ENCODE data around the gene FSTL4.

Gene FSTL4

DNA sequence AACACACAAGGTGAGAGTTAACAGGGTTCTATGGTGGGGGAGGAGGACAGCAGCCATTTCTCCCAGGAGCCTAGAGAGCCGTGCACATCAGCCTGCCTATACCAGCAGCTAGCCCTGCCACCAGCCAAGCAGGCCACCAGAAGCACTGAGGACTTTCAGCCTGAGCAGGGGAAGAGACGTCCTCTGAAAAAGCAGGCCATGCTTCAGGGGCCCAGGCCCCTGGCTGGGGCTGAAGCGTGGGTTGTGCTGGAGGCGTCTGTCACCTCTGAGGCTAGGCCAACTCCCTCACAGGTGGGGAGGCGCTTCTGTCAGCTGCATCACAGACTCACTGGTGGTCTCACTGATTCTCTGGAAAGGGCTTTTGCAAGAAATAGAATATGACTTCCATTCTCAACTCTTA is 16.3 kb downstream of the FSTL4 start:
- no peaks in the 10 kb centered on the region for H3K36me3 Mint-ChIP-seq (ENCODE audit: low read depth)
- H3K9me3 Mint-ChIP-seq = no peaks in the 10 kb centered on the region
- no peak overlapping the region for H3K27ac Mint-ChIP-seq
- no peaks in the 10 kb centered on the region for H3K4me1 Mint-ChIP-seq (ENCODE audit: low read depth)
- peaks cover 1% of the 10 kb centered on the region for H3K27me3 Mint-ChIP-seq (ENCODE audit: low read depth)
- no peak overlapping the region for H3K4me3 Mint-ChIP-seq

DNA sequence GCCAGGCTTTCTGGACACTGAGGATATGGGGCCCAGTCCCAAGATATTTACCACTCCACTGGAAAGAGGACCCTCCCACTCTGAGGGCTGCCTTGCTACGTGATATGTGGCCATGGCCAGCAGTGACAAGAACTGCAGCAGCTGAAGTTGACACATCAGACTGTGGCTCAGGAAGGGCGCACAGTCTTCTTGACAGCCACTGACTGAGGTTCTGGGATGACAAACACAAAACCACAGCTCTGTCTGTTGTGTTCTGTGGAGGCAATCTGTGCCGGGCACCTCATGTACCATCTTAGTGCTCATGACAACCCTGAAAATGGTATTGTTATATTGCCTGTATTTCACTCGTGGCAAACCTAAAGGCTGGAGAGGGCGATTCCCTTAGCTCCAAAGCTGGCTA is 16.9 kb downstream of the FSTL4 start:
- no peaks in the 10 kb centered on the region for H3K9me3 Mint-ChIP-seq
- H3K27me3 Mint-ChIP-seq (ENCODE audit: low read depth) = no peaks in the 10 kb centered on the region
- no peak overlapping the region for H3K27ac Mint-ChIP-seq
- no peaks in the 10 kb centered on the region for H3K4me1 Mint-ChIP-seq (ENCODE audit: low read depth)
- H3K36me3 Mint-ChIP-seq (ENCODE audit: low read depth) = no peaks in the 10 kb centered on the region
- H3K4me3 Mint-ChIP-seq = no peak overlapping the region

DNA sequence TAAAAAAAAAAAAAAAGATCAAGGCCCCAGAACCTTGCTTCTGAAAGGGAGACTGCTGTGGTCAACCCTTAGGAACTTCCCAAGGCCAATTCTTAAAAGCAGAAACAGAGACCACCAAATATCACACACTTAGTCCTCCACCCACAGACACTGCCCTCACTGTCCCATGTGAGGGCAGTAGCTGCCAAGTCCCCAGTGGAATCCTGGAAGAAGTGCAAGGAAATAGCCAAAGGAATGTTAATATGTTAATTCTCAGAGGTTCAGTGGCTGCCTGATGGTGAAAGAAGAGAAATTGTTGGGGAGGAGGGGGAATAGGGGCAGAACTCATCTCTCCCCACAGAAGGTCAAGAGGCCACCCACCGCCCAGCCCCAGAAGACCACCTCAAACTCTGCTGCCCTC is 23.1 kb downstream of the FSTL4 start:
- H3K27me3 Mint-ChIP-seq (ENCODE audit: low read depth) = no peaks in the 10 kb centered on the region
- H3K27ac Mint-ChIP-seq = no peak overlapping the region
- no peaks in the 10 kb centered on the region for H3K9me3 Mint-ChIP-seq

DNA sequence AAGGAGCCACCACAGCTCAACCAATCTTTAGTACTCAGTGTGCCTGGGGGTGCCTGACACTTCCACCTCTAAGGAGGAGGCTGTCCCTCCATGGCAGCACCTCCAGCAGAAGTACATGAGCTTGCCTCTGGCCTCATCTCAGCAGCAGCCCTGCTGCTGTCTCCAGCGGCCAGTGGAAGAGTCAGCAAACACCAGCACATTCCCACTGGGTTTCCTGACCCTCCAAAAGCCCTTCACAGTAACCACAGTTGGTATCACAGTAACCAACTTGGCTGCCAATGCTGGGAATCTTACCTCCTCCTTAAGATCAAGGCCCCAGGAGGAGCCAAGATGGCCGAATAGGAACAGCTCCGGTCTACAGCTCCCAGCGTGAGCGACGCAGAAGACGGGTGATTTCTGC is 29.4 kb downstream of the FSTL4 start:
- H3K36me3 Mint-ChIP-seq (ENCODE audit: low read depth) = no peaks in the 10 kb centered on the region
- H3K4me3 Mint-ChIP-seq = no peak overlapping the region
- no peak overlapping the region for H3K27ac Mint-ChIP-seq
- H3K4me1 Mint-ChIP-seq (ENCODE audit: low read depth) = no peaks in the 10 kb centered on the region
- peaks cover 4% of the 10 kb centered on the region for H3K27me3 Mint-ChIP-seq (ENCODE audit: low read depth)
- H3K9me3 Mint-ChIP-seq = no peaks in the 10 kb centered on the region

More for the DNA sequence above, 23.1 kb downstream of the FSTL4 start:
- Mint-ChIP-seq H3K4me3 (no peak overlapping the region), H3K4me1 (ENCODE audit: low read depth) (no peaks in the 10 kb centered on the region), H3K36me3 (ENCODE audit: low read depth) (no peaks in the 10 kb centered on the region)

- peaks cover 7% of the 10 kb centered on the region for H3K27me3 Mint-ChIP-seq (ENCODE audit: low read depth)
- H3K9me3 Mint-ChIP-seq = no peaks in the 10 kb centered on the region
- H3K36me3 Mint-ChIP-seq (ENCODE audit: low read depth) = no peaks in the 10 kb centered on the region
- no peak overlapping the region for H3K4me3 Mint-ChIP-seq
- no peak overlapping the region for H3K27ac Mint-ChIP-seq
- no peaks in the 10 kb centered on the region for H3K4me1 Mint-ChIP-seq (ENCODE audit: low read depth)
Observed at GRCh38 chr5:133581918-133582317, 30.4 kb downstream of the FSTL4 start.

DNA sequence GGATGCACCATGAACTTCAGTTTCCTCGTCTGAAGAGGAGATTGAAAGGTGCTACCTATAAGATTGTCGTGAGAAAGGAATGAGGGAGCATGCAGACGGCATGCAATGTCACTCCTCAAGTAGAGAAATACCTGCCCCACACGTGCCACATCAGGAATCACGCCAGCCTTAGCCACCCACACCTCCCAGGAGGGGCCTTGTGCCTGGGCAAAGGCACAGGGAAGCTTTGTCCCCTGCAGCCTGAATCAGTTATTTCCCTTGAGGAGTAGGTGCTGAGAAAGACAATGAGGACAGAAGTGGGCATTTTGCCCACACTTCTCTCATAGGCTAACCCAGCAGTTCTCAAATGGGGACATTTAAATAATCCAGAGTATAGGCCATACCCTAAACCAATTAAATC is 31.0 kb downstream of the FSTL4 start:
- Mint-ChIP-seq H3K9me3 (no peaks in the 10 kb centered on the region), H3K4me1 (ENCODE audit: low read depth) (no peaks in the 10 kb centered on the region), H3K27me3 (ENCODE audit: low read depth) (peaks cover 9% of the 10 kb centered on the region), H3K4me3 (no peak overlapping the region), H3K27ac (no peak overlapping the region), H3K36me3 (ENCODE audit: low read depth) (no peaks in the 10 kb centered on the region)

DNA sequence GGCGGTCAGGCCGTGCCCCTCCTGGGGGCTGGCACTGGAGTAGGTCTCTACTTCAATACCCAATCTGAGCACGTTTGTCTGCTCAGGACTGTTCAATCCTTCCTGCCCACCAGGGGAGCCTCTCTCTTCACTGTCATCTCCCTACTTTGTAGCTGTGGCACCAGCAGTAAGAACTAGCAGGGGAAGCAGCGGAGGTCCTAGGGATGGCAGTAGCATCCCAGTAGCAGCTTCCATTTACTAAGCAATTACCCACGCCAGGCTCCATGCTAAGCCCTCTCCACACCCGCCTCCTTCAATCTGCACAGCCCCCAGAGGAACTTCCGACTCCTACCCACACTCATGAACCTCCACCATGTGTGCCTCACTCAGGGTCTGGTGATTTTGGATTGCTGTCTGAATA is 31.7 kb downstream of the FSTL4 start:
- Mint-ChIP-seq H3K36me3 (ENCODE audit: low read depth) (no peaks in the 10 kb centered on the region), H3K4me3 (no peak overlapping the region), H3K27me3 (ENCODE audit: low read depth) (peaks cover 15% of the 10 kb centered on the region), H3K4me1 (ENCODE audit: low read depth) (no peaks in the 10 kb centered on the region), H3K9me3 (no peaks in the 10 kb centered on the region), H3K27ac (no peak overlapping the region)

GRCh38 chr5:133579766-133580165 is 32.6 kb downstream of the FSTL4 start:
- Mint-ChIP-seq H3K9me3 (no peaks in the 10 kb centered on the region), H3K4me3 (no peak overlapping the region), H3K27me3 (ENCODE audit: low read depth) (peaks cover 15% of the 10 kb centered on the region), H3K36me3 (ENCODE audit: low read depth) (no peaks in the 10 kb centered on the region), H3K27ac (no peak overlapping the region), H3K4me1 (ENCODE audit: low read depth) (no peaks in the 10 kb centered on the region)

DNA sequence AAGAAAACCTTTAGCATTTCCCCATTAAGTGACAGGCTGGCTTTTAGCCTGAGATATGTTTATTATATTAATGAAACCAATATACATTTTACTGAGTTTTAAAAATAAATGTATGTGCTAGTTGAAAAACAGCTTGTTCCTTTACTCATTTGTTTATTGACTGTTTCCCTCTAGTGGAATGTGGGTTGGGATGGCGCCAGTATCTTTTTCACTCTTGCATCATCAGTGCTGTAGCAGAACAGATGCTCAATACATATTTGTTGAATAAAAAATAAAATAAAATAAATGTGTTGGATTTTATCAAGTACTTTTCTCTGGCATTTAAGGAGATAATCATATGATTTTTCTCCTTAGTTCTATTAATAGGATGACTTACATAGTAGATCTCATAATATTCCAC is 43.0 kb downstream of the FSTL4 start:
- no peak overlapping the region for H3K27ac Mint-ChIP-seq

DNA sequence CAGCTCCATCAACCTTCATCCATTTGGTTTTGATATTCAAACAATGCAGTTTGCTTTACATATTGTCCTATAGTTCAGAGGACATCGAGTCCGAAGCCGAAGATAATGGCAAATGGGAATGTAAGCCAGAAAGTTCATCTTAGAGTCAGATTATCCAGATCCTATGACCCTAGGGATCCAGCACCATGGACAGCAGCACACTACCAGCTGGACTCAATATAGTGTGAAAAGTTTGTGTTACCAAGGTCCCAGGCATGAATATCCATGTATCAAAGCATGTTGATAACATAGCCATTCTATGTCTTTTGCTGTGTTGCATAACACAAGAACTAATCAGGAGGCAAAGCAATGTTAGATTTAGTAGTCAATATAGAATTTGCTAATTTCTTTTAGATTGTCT is 46.3 kb downstream of the FSTL4 start:
- H3K4me3 Mint-ChIP-seq = no peak overlapping the region
- H3K27me3 Mint-ChIP-seq (ENCODE audit: low read depth) = peaks cover 17% of the 10 kb centered on the region
- no peaks in the 10 kb centered on the region for H3K36me3 Mint-ChIP-seq (ENCODE audit: low read depth)
- H3K27ac Mint-ChIP-seq = no peak overlapping the region
- H3K9me3 Mint-ChIP-seq = no peaks in the 10 kb centered on the region
- no peaks in the 10 kb centered on the region for H3K4me1 Mint-ChIP-seq (ENCODE audit: low read depth)

More for the DNA sequence above, 43.0 kb downstream of the FSTL4 start:
- Mint-ChIP-seq H3K9me3 (peaks cover 6% of the 10 kb centered on the region), H3K4me1 (ENCODE audit: low read depth) (no peaks in the 10 kb centered on the region), H3K36me3 (ENCODE audit: low read depth) (no peaks in the 10 kb centered on the region), H3K27me3 (ENCODE audit: low read depth) (peaks cover 30% of the 10 kb centered on the region), H3K4me3 (no peak overlapping the region)

DNA sequence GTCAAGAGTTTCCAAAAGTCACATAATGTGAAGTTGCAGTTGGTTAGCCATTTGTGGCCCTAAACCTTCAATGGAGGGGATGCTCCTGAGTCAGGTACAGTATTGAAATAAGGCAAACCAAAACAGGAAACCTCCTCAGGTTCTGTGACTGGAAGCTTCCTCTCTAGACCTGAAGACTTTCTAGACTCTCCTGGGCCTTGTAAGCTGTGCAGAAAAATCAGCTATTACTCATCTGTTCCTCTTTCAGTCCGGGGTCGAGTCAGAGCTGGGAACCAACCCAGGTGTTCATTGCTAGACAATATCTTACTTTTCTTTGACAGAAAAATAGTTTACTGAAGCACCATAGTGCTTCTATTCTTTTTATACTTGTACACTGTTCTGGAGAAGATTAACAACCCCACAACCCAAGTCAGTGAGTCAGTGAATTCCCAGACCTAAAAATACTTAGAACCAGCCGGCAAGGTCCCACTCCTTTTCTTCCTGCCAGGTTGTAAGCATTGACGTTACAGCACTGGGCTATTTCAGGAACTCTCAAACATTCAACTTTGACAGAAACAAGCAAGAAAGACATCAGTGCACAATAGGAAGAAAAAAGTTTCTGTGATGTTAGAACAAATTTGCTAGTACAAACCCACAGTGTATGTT is 47.3 kb downstream of the FSTL4 start:
- Mint-ChIP-seq H3K36me3 (ENCODE audit: low read depth) (no peaks in the 10 kb centered on the region), H3K4me1 (ENCODE audit: low read depth) (no peaks in the 10 kb centered on the region), H3K27me3 (ENCODE audit: low read depth) (peaks cover 17% of the 10 kb centered on the region), H3K4me3 (no peak overlapping the region), H3K27ac (no peak overlapping the region), H3K9me3 (no peaks in the 10 kb centered on the region)

- Mint-ChIP-seq H3K4me1 (ENCODE audit: low read depth) (no peaks in the 10 kb centered on the region), H3K27ac (no peak overlapping the region), H3K9me3 (no peaks in the 10 kb centered on the region), H3K27me3 (ENCODE audit: low read depth) (peaks cover 18% of the 10 kb centered on the region), H3K36me3 (ENCODE audit: low read depth) (no peaks in the 10 kb centered on the region), H3K4me3 (no peak overlapping the region)
Observed at GRCh38 chr5:133562554-133562953, 49.8 kb downstream of the FSTL4 start.

DNA sequence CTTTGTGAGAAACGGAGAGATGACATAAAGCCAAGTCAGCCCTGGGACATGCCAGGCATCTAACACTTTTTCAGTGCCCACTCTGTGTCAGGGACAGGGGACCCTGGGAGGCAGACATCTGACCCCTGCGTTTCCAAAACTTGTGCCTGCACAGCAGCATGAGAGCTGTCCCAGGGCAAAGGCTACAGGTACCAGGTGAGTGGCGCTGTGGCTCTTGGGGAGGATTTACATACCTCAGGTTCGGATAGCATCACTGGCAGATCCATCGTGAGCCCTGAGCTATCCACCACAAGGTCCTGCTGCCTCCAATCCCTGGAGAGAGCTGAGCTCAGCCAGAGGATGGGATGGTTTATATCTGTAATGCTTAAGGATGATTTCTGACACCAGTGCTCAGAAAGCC is 52.4 kb downstream of the FSTL4 start:
- H3K27me3 Mint-ChIP-seq (ENCODE audit: low read depth) = peaks cover 14% of the 10 kb centered on the region

GRCh38 chr5:133556551-133556950 is 55.8 kb downstream of the FSTL4 start:
- H3K36me3 Mint-ChIP-seq (ENCODE audit: low read depth) = no peaks in the 10 kb centered on the region
- no peaks in the 10 kb centered on the region for H3K9me3 Mint-ChIP-seq
- peaks cover 2% of the 10 kb centered on the region for H3K4me1 Mint-ChIP-seq (ENCODE audit: low read depth)
- H3K27ac Mint-ChIP-seq = no peak overlapping the region
- H3K4me3 Mint-ChIP-seq = no peak overlapping the region
- H3K27me3 Mint-ChIP-seq (ENCODE audit: low read depth) = peaks cover 33% of the 10 kb centered on the region

More for the DNA sequence above, 52.4 kb downstream of the FSTL4 start:
- no peaks in the 10 kb centered on the region for H3K36me3 Mint-ChIP-seq (ENCODE audit: low read depth)
- no peak overlapping the region for H3K4me3 Mint-ChIP-seq
- no peak overlapping the region for H3K27ac Mint-ChIP-seq
- no peaks in the 10 kb centered on the region for H3K9me3 Mint-ChIP-seq
- no peaks in the 10 kb centered on the region for H3K4me1 Mint-ChIP-seq (ENCODE audit: low read depth)

- Mint-ChIP-seq H3K36me3 (ENCODE audit: low read depth) (no peaks in the 10 kb centered on the region), H3K9me3 (no peaks in the 10 kb centered on the region), H3K27ac (no peak overlapping the region), H3K27me3 (ENCODE audit: low read depth) (peaks cover 43% of the 10 kb centered on the region), H3K4me1 (ENCODE audit: low read depth) (peaks cover 2% of the 10 kb centered on the region), H3K4me3 (no peak overlapping the region)
Observed at GRCh38 chr5:133554279-133554678, 58.1 kb downstream of the FSTL4 start.

Data from T-helper 1 cell treated with Interleukin-12 subunit alpha and Interleukin-12 subunit beta and Interleukin-4 antibody, amounts not matched to agents 30 μg/mL and 1 μg/mL, for 36 hours (primary cell).